ENCODE results near the gene ZNF423. TPM values are rescaled to one million over a fixed set of nuclear protein-coding genes. Genes with fewer than 3 reads are reported as not detected.

The ZNF423 gene
- total and polyA plus RNA-seq, 3 experiments from 2014 or later = not detected

- ChIA-PET CTCF (no interaction called here), POLR2A (no interaction called here)
- Mint-ChIP-seq H3K4me1 (no peaks in the 10 kb centered on the region), H3K9me3 (peaks cover 0 to 1% (median 0%) of the 10 kb centered on the region in 5 donors), H3K27ac (no peak overlapping the region), H3K36me3 (no peaks in the 10 kb centered on the region), H3K4me3 (no peak overlapping the region), H3K27me3 (peaks cover 0 to 4% of the 10 kb centered on the region in 2 donors)
- no peaks in the 10 kb centered on the region for H3K9me3 ChIP-seq (ENCODE audit: low read length)
- H3K27ac ChIP-seq (ENCODE audit: low read depth, low read length) = no peak overlapping the region
- DNase-seq = no peak
- no peaks in the 10 kb centered on the region for H3K36me3 ChIP-seq (ENCODE audit: insufficient read depth, low read length)
- H3K27me3 ChIP-seq (ENCODE audit: insufficient read depth, low read length, poor library complexity, severe bottlenecking) = no peaks in the 10 kb centered on the region
- H3K4me1 ChIP-seq (ENCODE audit: insufficient read depth, low read length) = no peaks in the 10 kb centered on the region
- no peak overlapping the region for H3K4me3 ChIP-seq (ENCODE audit: low read length)
Observed at GRCh38 chr16:49817754-49818507, 38.0 kb downstream of the ZNF423 start.

GRCh38 chr16:49816875-49817274, 39.0 kb downstream of the ZNF423 start:
- Mint-ChIP-seq H3K36me3 (no peaks in the 10 kb centered on the region), H3K27me3 (peaks cover 0 to 6% of the 10 kb centered on the region in 2 donors), H3K4me3 (no peak overlapping the region), H3K27ac (no peak overlapping the region), H3K9me3 (peaks cover 0 to 1% (median 0%) of the 10 kb centered on the region in 5 donors), H3K4me1 (no peaks in the 10 kb centered on the region)
- no peak for DNase-seq
- ChIA-PET POLR2A (no interaction called here), CTCF (no interaction called here)
- H3K4me1 ChIP-seq (ENCODE audit: insufficient read depth, low read length) = no peaks in the 10 kb centered on the region
- no peak overlapping the region for H3K27ac ChIP-seq (ENCODE audit: low read depth, low read length)
- no peaks in the 10 kb centered on the region for H3K36me3 ChIP-seq (ENCODE audit: insufficient read depth, low read length)
- no peak overlapping the region for H3K4me3 ChIP-seq (ENCODE audit: low read length)
- no peaks in the 10 kb centered on the region for H3K9me3 ChIP-seq (ENCODE audit: low read length)
- no peaks in the 10 kb centered on the region for H3K27me3 ChIP-seq (ENCODE audit: insufficient read depth, low read length, poor library complexity, severe bottlenecking)

DNA sequence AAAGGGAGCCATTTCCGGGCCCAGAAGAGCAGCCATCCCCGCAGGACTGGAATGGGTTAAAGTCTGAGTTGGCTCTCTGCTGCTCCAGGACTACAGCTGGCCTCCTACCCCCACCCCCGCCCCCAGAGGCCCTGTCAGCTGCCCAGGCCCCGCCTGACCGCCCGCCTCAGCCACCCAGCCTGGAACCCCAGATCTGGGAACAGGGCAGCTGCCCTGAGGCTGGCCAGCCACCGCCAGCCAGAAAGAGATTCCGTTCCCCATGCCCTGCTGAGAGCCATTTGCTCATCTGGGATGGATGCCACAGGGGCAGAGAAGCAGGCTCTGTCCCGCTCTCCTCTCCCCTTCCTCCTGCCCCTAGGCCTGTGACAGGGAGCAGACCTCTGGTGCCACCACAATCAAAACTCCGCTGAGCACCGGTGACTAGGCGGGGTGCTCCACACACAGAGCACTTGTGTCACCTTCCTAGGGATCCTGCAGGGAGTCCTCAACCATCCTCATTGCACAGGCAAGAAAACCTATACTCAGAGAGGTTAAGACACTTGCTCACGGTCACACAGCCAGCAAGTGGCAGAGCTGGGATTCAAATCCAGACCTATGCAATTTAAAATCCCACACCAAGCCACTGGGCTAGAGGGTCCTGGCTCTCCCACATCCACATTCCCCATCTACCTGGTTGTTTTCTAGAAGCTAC, 44.1 kb downstream of the ZNF423 start:
- Mint-ChIP-seq H3K4me3 (no peak overlapping the region), H3K27me3 (peaks cover 5 to 8% of the 10 kb centered on the region in 2 donors), H3K36me3 (no peaks in the 10 kb centered on the region), H3K27ac (no peak overlapping the region), H3K4me1 (no peaks in the 10 kb centered on the region), H3K9me3 (peaks cover 0 to 1% (median 0%) of the 10 kb centered on the region in 5 donors)
- ChIA-PET POLR2A (no interaction called here), CTCF (interaction anchor here (0.9 kb wide), 1 partner anchor 86 kb away, joined by 3 read pairs; no protein-coding TSS in a partner anchor)
- Histone ChIP-seq H3K4me1 (ENCODE audit: insufficient read depth, low read length) (no peaks in the 10 kb centered on the region), H3K36me3 (ENCODE audit: insufficient read depth, low read length) (no peaks in the 10 kb centered on the region), H3K27ac (ENCODE audit: low read depth, low read length) (no peak overlapping the region), H3K9me3 (ENCODE audit: low read length) (no peaks in the 10 kb centered on the region), H3K27me3 (ENCODE audit: insufficient read depth, low read length, poor library complexity, severe bottlenecking) (no peaks in the 10 kb centered on the region), H3K4me3 (ENCODE audit: low read length) (no peak overlapping the region)
- no peak for DNase-seq

DNA sequence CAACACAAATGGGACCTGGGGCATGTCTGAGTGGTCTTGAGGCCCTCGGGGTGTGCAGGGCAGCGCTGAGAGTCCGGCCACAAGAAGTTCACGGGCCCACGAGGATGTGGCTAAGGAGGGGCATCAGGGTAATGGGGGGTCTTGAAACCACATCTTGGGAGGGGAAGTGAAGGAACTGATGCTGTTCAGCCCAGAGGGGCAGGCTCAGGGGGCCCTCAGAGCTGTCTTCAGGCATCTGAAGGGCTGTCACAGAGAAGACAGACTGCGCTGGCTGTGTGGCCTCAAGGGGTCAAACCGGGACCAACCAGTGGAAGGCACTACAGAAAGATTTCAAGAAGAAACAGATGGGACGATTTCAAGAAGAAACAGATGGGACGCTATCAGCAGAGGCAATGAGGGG, 45.1 kb downstream of the ZNF423 start:
- Histone ChIP-seq H3K4me1 (ENCODE audit: insufficient read depth, low read length) (no peaks in the 10 kb centered on the region), H3K36me3 (ENCODE audit: insufficient read depth, low read length) (no peaks in the 10 kb centered on the region), H3K27me3 (ENCODE audit: insufficient read depth, low read length, poor library complexity, severe bottlenecking) (no peaks in the 10 kb centered on the region), H3K4me3 (ENCODE audit: low read length) (no peak overlapping the region), H3K9me3 (ENCODE audit: low read length) (no peaks in the 10 kb centered on the region), H3K27ac (ENCODE audit: low read depth, low read length) (no peak overlapping the region)
- POLR2A ChIA-PET = no interaction called here
- Mint-ChIP-seq H3K27me3 (peaks cover 5 to 8% of the 10 kb centered on the region in 2 donors), H3K36me3 (no peaks in the 10 kb centered on the region), H3K27ac (no peak overlapping the region), H3K4me3 (no peak overlapping the region), H3K4me1 (no peaks in the 10 kb centered on the region), H3K9me3 (peaks cover 0 to 1% (median 0%) of the 10 kb centered on the region in 5 donors)
- CTCF ChIA-PET = no interaction called here
- DNase-seq = no peak

DNA sequence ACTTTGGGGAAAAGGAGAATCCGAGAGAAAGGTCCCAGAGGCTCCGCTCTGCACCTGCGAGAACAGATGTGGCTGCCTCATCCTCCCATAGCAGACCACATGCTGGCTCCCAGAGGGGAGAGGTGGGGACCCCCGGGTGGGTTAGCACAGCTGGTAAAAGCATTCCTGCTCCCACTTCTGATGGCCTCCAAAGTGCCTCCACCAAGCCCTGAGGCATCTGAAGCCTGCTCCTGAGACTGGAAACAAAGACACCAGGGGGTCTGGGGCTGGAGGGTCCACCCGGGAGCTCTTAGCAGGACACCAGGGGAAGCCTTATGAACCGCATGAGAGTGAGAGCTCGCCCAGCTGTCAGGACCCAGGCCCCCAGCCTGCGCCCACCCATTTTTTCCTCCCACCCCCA, 46.4 kb downstream of the ZNF423 start:
- H3K36me3 Mint-ChIP-seq = no peaks in the 10 kb centered on the region
- no peaks in the 10 kb centered on the region for H3K4me1 Mint-ChIP-seq
- Histone ChIP-seq H3K27me3 (ENCODE audit: insufficient read depth, low read length, poor library complexity, severe bottlenecking) (no peaks in the 10 kb centered on the region), H3K36me3 (ENCODE audit: insufficient read depth, low read length) (no peaks in the 10 kb centered on the region), H3K27ac (ENCODE audit: low read depth, low read length) (no peak overlapping the region), H3K4me1 (ENCODE audit: insufficient read depth, low read length) (no peaks in the 10 kb centered on the region), H3K9me3 (ENCODE audit: low read length) (no peaks in the 10 kb centered on the region), H3K4me3 (ENCODE audit: low read length) (no peak overlapping the region)
- H3K27me3 Mint-ChIP-seq = peaks cover 5 to 8% of the 10 kb centered on the region in 2 donors
- no peak for DNase-seq
- H3K27ac Mint-ChIP-seq = no peak overlapping the region
- no peak overlapping the region for H3K4me3 Mint-ChIP-seq
- CTCF ChIA-PET = no interaction called here
- H3K9me3 Mint-ChIP-seq = peaks cover 0 to 1% (median 0%) of the 10 kb centered on the region in 5 donors
- POLR2A ChIA-PET = no interaction called here

DNA sequence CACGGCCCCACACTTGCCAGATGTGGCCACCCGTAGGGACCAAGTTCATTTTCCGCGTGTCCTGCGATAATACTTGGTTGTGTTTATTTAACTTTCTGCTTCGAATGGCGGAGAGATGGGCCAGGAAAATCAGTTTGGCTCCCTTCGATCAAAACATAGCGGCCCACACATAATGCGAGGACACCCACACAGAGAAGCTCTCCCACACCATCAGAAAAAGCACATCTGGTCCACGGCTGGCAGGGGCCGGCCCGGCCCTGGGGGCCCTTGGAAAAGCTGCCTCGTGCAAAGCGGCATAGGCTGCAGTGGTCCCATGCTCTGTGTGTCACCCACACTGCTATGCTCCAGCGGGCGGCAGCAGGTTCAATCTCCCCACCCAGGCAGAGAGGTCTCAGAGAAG, 46.9 kb downstream of the ZNF423 start:
- H3K9me3 Mint-ChIP-seq = peaks cover 0 to 1% (median 0%) of the 10 kb centered on the region in 5 donors
- Histone ChIP-seq H3K27ac (ENCODE audit: low read depth, low read length) (no peak overlapping the region), H3K36me3 (ENCODE audit: insufficient read depth, low read length) (no peaks in the 10 kb centered on the region), H3K27me3 (ENCODE audit: insufficient read depth, low read length, poor library complexity, severe bottlenecking) (no peaks in the 10 kb centered on the region), H3K9me3 (ENCODE audit: low read length) (no peaks in the 10 kb centered on the region), H3K4me3 (ENCODE audit: low read length) (no peak overlapping the region), H3K4me1 (ENCODE audit: insufficient read depth, low read length) (no peaks in the 10 kb centered on the region)
- no peaks in the 10 kb centered on the region for H3K4me1 Mint-ChIP-seq
- H3K27ac Mint-ChIP-seq = no peak overlapping the region
- no peaks in the 10 kb centered on the region for H3K36me3 Mint-ChIP-seq
- ChIA-PET POLR2A (no interaction called here), CTCF (no interaction called here)
- no peak for DNase-seq
- H3K4me3 Mint-ChIP-seq = no peak overlapping the region
- peaks cover 5 to 8% of the 10 kb centered on the region in 2 donors for H3K27me3 Mint-ChIP-seq

GRCh38 chr16:49806446-49806845, 49.5 kb downstream of the ZNF423 start:
- H3K9me3 ChIP-seq (ENCODE audit: low read length) = no peaks in the 10 kb centered on the region
- no peak overlapping the region for H3K4me3 ChIP-seq (ENCODE audit: low read length)
- Mint-ChIP-seq H3K27ac (no peak overlapping the region), H3K4me1 (no peaks in the 10 kb centered on the region), H3K27me3 (peaks cover 3 to 8% of the 10 kb centered on the region in 2 donors), H3K36me3 (no peaks in the 10 kb centered on the region), H3K4me3 (no peak overlapping the region), H3K9me3 (peaks cover 0 to 2% (median 0%) of the 10 kb centered on the region in 5 donors)
- CTCF ChIA-PET = no interaction called here
- H3K4me1 ChIP-seq (ENCODE audit: insufficient read depth, low read length) = no peaks in the 10 kb centered on the region
- POLR2A ChIA-PET = no interaction called here
- DNase-seq = no peak
- H3K27me3 ChIP-seq (ENCODE audit: insufficient read depth, low read length, poor library complexity, severe bottlenecking) = no peaks in the 10 kb centered on the region
- H3K27ac ChIP-seq (ENCODE audit: low read depth, low read length) = no peak overlapping the region
- H3K36me3 ChIP-seq (ENCODE audit: insufficient read depth, low read length) = no peaks in the 10 kb centered on the region

- H3K36me3 ChIP-seq (ENCODE audit: insufficient read depth, low read length) = no peaks in the 10 kb centered on the region
- no peaks in the 10 kb centered on the region for H3K4me1 ChIP-seq (ENCODE audit: insufficient read depth, low read length)
- H3K27ac ChIP-seq (ENCODE audit: low read depth, low read length) = no peak overlapping the region
- H3K27ac Mint-ChIP-seq = no peak overlapping the region
- H3K4me3 Mint-ChIP-seq = no peak overlapping the region
- H3K36me3 Mint-ChIP-seq = no peaks in the 10 kb centered on the region
- no peaks in the 10 kb centered on the region for H3K4me1 Mint-ChIP-seq
- POLR2A ChIA-PET = no interaction called here
- peaks cover 0 to 2% (median 0%) of the 10 kb centered on the region in 5 donors for H3K9me3 Mint-ChIP-seq
- no peak overlapping the region for H3K4me3 ChIP-seq (ENCODE audit: low read length)
- peaks cover 0 to 3% of the 10 kb centered on the region in 2 donors for H3K27me3 Mint-ChIP-seq
- no peaks in the 10 kb centered on the region for H3K27me3 ChIP-seq (ENCODE audit: insufficient read depth, low read length, poor library complexity, severe bottlenecking)
- no peak for DNase-seq
- H3K9me3 ChIP-seq (ENCODE audit: low read length) = no peaks in the 10 kb centered on the region
- CTCF ChIA-PET = interaction anchor here (0.9 kb wide), 1 partner anchor 284 kb away, joined by 3 read pairs; no protein-coding TSS in a partner anchor
Observed at GRCh38 chr16:49801290-49801689, 54.6 kb downstream of the ZNF423 start.

Data from CD8-positive, alpha-beta memory T cell (primary cell).